Left lung (tissue), 10 donors: ENCODE measurements around the gene FBXO31. TPM values are rescaled to one million over a fixed set of nuclear protein-coding genes. Genes with fewer than 3 reads are reported as not detected.

ENCODE experiments used
- ATAC-seq: fragments of 200-7000 bp; cut with Tn5 transposase; one replicate; pipeline ENCODE4 v1.9.1; 2020; ENCODE audit warnings: moderate library complexity
- DNase-seq, 4 donors: peaks; one replicate each; pipeline ENCODE4 v3.0.0-alpha.2; 2013 to 2020
- H3K27ac ChIP-seq, 2 donors: fragments of 200-600 bp; sonication (generic) in 1 of 2; one replicate each; pipeline versions ENCODE4 v1.5.0 to v1.8.0; 2020 to 2021
- H3K27me3 ChIP-seq, 2 donors: fragments of 200-600 bp; sonication (generic) in 1 of 2; one replicate each; pipeline versions ENCODE4 v1.5.0 to v1.8.0; 2020 to 2021
- H3K36me3 ChIP-seq, 2 donors: fragments of 200-600 bp; sonication (generic) in 1 of 2; one replicate each; pipeline versions ENCODE4 v1.5.0 to v1.8.0; 2020 to 2021
- H3K4me1 ChIP-seq, 2 donors: fragments of 200-600 bp; one replicate each; pipeline ENCODE4 v1.8.0; 2021
- H3K4me3 ChIP-seq, 2 donors: fragments of 200-600 bp; sonication (generic) in 1 of 2; one replicate each; pipeline versions ENCODE4 v1.5.0 to v1.8.0; 2020 to 2021; ENCODE audit warnings: mild to moderate bottlenecking in 1 of 2
- H3K9me3 ChIP-seq, 2 donors: fragments of 200-600 bp; sonication (generic) in 1 of 2; one replicate each; pipeline versions ENCODE4 v1.5.0 to v1.8.0; 2020 to 2021
- intact Hi-C, 2 donors: fragments of 100-400 bp; cut with DNase I; formaldehyde crosslinking; loops; one replicate each; pipeline versions ENCODE4 v1.11.2 to v1.14.2; 2022
- polyA plus RNA-seq, 6 donors: library from polyadenylated mRNA; unstranded; fragments of 120-200 nt; gene quantifications; one replicate each; pipeline ENCODE4 v1.2.1, GENCODE V29; 2013; ENCODE audit not compliant: insufficient read length in 6 of 6
- total RNA-seq, 2 donors: library from RNA; stranded (reverse); fragmentation: NEBNext Ultra II Directional; extraction: Animal tissue kit (Norgen Biotek cat#: 25700); gene quantifications; one replicate each; pipeline ENCODE4 v1.2.1, GENCODE V29; 2021
- TF ChIP-seq, protein P1 (sequence below), 2 donors: fragments of 200-600 bp; sonication (generic) in 1 of 2; IDR thresholded peaks; one replicate each; pipeline versions ENCODE4 v1.5.0 to v1.8.0; 2021; ENCODE audit warnings: antibody characterized with exemption in 2 of 2
- donor health status: DM: no; HTN: yes; CAD: no.
- donor health status: DM: no; HTN: no; CAD: no.

FBXO31 gene
- total and polyA plus RNA-seq, 8 donors, result 21.0 to 25.8 (median 23.0) TPM

- H3K4me3 ChIP-seq, result no peak overlapping the region
- ATAC-seq (no peak), DNase-seq (no peak)
- H3K9me3 ChIP-seq, result no peaks in the 10 kb centered on the region
- H3K27me3 ChIP-seq, result peaks cover 0 to 26% of the 10 kb centered on the region in 2 donors
- no peak overlapping the region for H3K27ac ChIP-seq
- TF ChIP-seq, protein P1, sequence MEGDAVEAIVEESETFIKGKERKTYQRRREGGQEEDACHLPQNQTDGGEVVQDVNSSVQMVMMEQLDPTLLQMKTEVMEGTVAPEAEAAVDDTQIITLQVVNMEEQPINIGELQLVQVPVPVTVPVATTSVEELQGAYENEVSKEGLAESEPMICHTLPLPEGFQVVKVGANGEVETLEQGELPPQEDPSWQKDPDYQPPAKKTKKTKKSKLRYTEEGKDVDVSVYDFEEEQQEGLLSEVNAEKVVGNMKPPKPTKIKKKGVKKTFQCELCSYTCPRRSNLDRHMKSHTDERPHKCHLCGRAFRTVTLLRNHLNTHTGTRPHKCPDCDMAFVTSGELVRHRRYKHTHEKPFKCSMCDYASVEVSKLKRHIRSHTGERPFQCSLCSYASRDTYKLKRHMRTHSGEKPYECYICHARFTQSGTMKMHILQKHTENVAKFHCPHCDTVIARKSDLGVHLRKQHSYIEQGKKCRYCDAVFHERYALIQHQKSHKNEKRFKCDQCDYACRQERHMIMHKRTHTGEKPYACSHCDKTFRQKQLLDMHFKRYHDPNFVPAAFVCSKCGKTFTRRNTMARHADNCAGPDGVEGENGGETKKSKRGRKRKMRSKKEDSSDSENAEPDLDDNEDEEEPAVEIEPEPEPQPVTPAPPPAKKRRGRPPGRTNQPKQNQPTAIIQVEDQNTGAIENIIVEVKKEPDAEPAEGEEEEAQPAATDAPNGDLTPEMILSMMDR (IDR thresholded peaks at IDR 0.05), result no peak
- intact Hi-C loops, result loop anchor here in 1 of 2 donors (5.0 kb wide), 1 partner anchor 717 kb away; no protein-coding TSS in a partner anchor
- no peaks in the 10 kb centered on the region for H3K4me1 ChIP-seq
- H3K36me3 ChIP-seq, result no peaks in the 10 kb centered on the region
Measured at GRCh38 chr16:87279094-87279658, 104.4 kb downstream of the FBXO31 start.

GRCh38 chr16:87278191-87279093, 105.1 kb downstream of the FBXO31 start:
- DNase-seq (peak; percentile 63 to 89 (median 78)), ATAC-seq (peak; percentile 99)
- H3K4me3 ChIP-seq, result no peak overlapping the region
- intact Hi-C loops, result loop anchor here in 1 of 2 donors (5.0 kb wide), 1 partner anchor 716 kb away; no protein-coding TSS in a partner anchor
- H3K27me3 ChIP-seq, result peaks cover 0 to 26% of the 10 kb centered on the region in 2 donors
- no peaks in the 10 kb centered on the region for H3K9me3 ChIP-seq
- no peaks in the 10 kb centered on the region for H3K4me1 ChIP-seq
- TF ChIP-seq, protein P1 (IDR thresholded peaks at IDR 0.05), result peak; percentile 77
- H3K27ac ChIP-seq, result no peak overlapping the region
- H3K36me3 ChIP-seq, result no peaks in the 10 kb centered on the region

Other genes with a start within 250 kb of the FBXO31 start
- 1 to 10 TPM; 2.3 to 6.7 TPM for gene C16orf95, start 66.4 kb downstream of the FBXO31 start, total RNA-seq
- gene C16orf95, start 66.4 kb downstream of the FBXO31 start, polyA plus RNA-seq, result 1 to 10 TPM; 2.5 to 5.4 (median 3.6) TPM
- 10 to 100 TPM; 68.2 to 75.9 TPM for gene MAP1LC3B, start 8.6 kb upstream of the FBXO31 start, total RNA-seq
- gene MAP1LC3B, start 8.6 kb upstream of the FBXO31 start, polyA plus RNA-seq, result 10 to 100 TPM; 47.7 to 59.2 (median 51.1) TPM
- gene ZCCHC14, start 109.2 kb upstream of the FBXO31 start, total RNA-seq, result 10 to 100 TPM; 23.4 to 24.1 TPM
- gene ZCCHC14, start 109.2 kb upstream of the FBXO31 start, polyA plus RNA-seq, result 10 to 100 TPM; 30.8 to 38.7 (median 32.0) TPM
- gene JPH3, start 218.7 kb upstream of the FBXO31 start, total RNA-seq, result under 1 TPM in 1 of 2 donors, not detected in 1; 0.06 TPM
- gene JPH3, start 218.7 kb upstream of the FBXO31 start, polyA plus RNA-seq, result 1 to 10 TPM in 4 of 6 donors, under 1 TPM in 2; 0.83 to 2.5 (median 1.5) TPM